Measurements from ENCODE around the gene TEX22.

The TEX22 gene

DNA sequence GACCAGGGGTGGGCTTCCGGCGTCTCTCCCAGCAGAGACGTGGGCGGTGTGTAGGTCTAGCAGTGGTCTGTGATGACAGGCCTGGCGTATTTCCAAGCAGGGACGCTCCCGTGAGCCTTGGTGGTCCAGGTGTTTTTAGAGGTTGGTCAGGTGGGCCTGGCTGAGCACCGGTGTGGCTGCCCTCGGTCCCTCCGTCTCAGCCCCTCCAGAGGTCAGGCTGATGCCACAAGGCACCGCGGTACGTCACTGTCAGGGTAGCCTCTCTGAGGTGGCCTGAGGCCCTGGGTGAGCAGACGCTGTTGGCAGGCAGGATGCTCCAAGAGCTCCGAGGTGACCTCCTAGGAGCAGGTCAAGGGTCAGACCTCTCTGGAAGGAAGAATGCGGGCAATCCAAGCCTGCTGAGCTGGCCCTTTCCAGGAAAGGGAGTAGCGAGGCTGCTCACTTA is 34.8 kb downstream of the TEX22 start:
- H3K4me3 ChIP-seq (ENCODE audit: low read depth in 1 of 2, low read length in 1 of 2): no peak overlapping the region
- no peaks in the 10 kb centered on the region for H3K9me3 ChIP-seq
- H3K27me3 ChIP-seq: no peaks in the 10 kb centered on the region
- no peak for TF ChIP-seq CTCF (IDR thresholded peaks at IDR 0.05)
- H3K27ac ChIP-seq: no peak overlapping the region
- H3K36me3 ChIP-seq: no peaks in the 10 kb centered on the region
- H3K4me1 ChIP-seq (ENCODE audit: control insufficient read depth in 1 of 2, insufficient read depth in 1 of 2, low read depth in 1 of 2, low read length in 1 of 2): no peaks in the 10 kb centered on the region

DNA sequence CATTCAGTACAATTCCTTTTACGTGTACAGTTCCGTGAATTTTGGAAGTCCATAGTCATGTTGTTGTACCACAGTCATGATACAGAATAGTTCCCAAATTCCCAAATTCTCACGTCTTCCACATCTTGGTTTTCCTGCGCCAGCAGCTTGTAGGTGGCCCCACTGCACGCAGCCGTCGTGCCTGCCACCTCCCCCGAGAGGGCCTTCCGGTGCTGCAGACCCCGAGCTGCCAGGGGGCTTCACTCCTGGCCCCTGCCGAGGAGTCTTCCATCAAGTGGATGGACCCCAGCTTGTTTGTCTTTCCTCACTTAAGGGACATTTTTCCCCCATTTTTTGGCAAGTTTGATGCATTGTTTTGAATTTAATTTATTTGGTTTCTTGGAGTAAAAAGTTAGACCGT is 38.1 kb downstream of the TEX22 start:
- no peak overlapping the region for H3K27ac ChIP-seq
- H3K36me3 ChIP-seq: peaks cover 8% of the 10 kb centered on the region
- H3K4me3 ChIP-seq (ENCODE audit: low read depth in 1 of 2, low read length in 1 of 2): no peak overlapping the region
- H3K27me3 ChIP-seq: no peaks in the 10 kb centered on the region
- TF ChIP-seq CTCF (IDR thresholded peaks at IDR 0.05): no peak
- H3K4me1 ChIP-seq (ENCODE audit: control insufficient read depth in 1 of 2, insufficient read depth in 1 of 2, low read depth in 1 of 2, low read length in 1 of 2): no peaks in the 10 kb centered on the region
- no peaks in the 10 kb centered on the region for H3K9me3 ChIP-seq

- Histone ChIP-seq H3K4me1 (ENCODE audit: control insufficient read depth in 1 of 2, insufficient read depth in 1 of 2, low read depth in 1 of 2, low read length in 1 of 2) (no peaks in the 10 kb centered on the region), H3K4me3 (ENCODE audit: low read depth in 1 of 2, low read length in 1 of 2) (no peak overlapping the region), H3K27me3 (no peaks in the 10 kb centered on the region), H3K36me3 (peaks cover 8% of the 10 kb centered on the region), H3K9me3 (no peaks in the 10 kb centered on the region), H3K27ac (no peak overlapping the region)
- no peak for TF ChIP-seq CTCF (IDR thresholded peaks at IDR 0.05)
Measured at GRCh38 chr14:105436891-105437722, 38.8 kb downstream of the TEX22 start.

GRCh38 chr14:105437723-105438500 is 39.6 kb downstream of the TEX22 start:
- TF ChIP-seq CTCF (IDR thresholded peaks at IDR 0.05): no peak
- no peaks in the 10 kb centered on the region for H3K9me3 ChIP-seq
- H3K27me3 ChIP-seq: no peaks in the 10 kb centered on the region
- H3K27ac ChIP-seq: no peak overlapping the region
- H3K4me1 ChIP-seq (ENCODE audit: control insufficient read depth in 1 of 2, insufficient read depth in 1 of 2, low read depth in 1 of 2, low read length in 1 of 2): no peaks in the 10 kb centered on the region
- peaks cover 8% of the 10 kb centered on the region for H3K36me3 ChIP-seq
- H3K4me3 ChIP-seq (ENCODE audit: low read depth in 1 of 2, low read length in 1 of 2): no peak overlapping the region

GRCh38 chr14:105439179-105439578 is 40.8 kb downstream of the TEX22 start:
- no peak overlapping the region for H3K27ac ChIP-seq
- H3K4me1 ChIP-seq (ENCODE audit: control insufficient read depth in 1 of 2, insufficient read depth in 1 of 2, low read depth in 1 of 2, low read length in 1 of 2): no peaks in the 10 kb centered on the region
- peaks cover 8% of the 10 kb centered on the region for H3K36me3 ChIP-seq
- no peaks in the 10 kb centered on the region for H3K9me3 ChIP-seq
- no peak for TF ChIP-seq CTCF (IDR thresholded peaks at IDR 0.05)
- H3K4me3 ChIP-seq (ENCODE audit: low read depth in 1 of 2, low read length in 1 of 2): no peak overlapping the region
- H3K27me3 ChIP-seq: no peaks in the 10 kb centered on the region

Measured in neutrophil (primary cell).